ENCODE data around the gene SLC17A3.

SLC17A3 gene

DNA sequence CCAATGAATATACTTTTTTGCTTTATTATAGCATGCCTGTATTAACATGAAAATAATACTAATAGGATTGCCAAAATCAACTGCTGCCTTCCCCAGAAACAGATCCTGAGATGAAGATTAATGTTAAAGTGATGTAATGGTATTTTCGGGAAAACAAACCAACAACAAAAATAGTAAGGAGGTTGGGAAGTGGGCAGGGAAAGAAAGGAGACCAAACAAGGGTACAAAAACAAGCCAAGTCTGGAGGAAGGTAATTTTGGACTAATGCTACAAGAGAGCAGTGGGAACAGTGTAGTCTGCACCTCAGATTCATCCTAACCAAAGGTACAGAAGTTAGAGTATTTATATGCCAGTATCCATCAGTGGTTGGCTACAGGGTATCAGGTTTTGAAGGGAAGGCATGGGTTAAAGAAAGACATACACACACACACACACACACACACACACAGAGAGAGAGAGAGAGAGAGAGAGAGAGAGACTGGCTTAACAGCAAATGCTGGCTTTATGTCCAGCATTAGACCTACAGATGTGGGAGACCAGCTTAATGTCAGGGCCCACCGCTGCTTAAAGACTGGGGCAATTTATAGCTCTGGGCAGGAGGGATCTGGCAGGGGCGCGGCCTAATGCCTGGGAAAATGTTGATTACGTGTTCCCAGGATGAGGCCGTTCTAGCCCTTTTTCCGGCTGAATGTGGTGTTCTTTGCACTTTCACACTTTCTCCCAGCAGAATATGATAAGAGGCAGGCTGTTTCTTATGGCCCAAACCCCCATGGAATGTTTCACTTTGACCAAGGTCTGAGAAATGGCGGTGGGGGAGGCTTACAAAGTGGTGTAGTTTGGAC is 38.4 kb downstream of the SLC17A3 start:
- no peak for DNase-seq

GRCh38 chr6:25834950-25835349 is 39.1 kb downstream of the SLC17A3 start:
- DNase-seq, result no peak

- DNase-seq, result no peak
These were observed 40.9 kb downstream of the SLC17A3 start for GRCh38 chr6:25833136-25833535.

DNA sequence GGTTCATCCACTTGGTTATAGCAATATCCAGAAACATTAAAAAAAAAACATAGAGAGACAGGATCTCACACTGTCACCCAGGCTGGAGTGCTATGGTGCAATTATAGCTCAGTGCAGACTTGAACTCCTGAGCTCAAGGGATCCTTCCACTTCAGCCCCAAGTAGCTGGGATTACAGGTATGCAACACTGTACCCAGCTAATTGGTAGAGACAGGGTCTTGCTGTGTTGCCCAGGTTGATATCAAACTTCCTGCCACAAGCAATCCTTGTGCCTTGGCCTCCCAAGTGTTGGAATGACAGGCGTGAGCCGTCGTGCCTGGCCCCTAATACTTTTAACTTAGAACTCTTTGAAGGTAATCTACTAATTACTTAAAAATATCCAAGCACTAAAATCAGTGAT is 41.4 kb downstream of the SLC17A3 start:
- DNase-seq, result no peak

GRCh38 chr6:25832307-25832662 is 41.8 kb downstream of the SLC17A3 start:
- DNase-seq, result no peak

DNA sequence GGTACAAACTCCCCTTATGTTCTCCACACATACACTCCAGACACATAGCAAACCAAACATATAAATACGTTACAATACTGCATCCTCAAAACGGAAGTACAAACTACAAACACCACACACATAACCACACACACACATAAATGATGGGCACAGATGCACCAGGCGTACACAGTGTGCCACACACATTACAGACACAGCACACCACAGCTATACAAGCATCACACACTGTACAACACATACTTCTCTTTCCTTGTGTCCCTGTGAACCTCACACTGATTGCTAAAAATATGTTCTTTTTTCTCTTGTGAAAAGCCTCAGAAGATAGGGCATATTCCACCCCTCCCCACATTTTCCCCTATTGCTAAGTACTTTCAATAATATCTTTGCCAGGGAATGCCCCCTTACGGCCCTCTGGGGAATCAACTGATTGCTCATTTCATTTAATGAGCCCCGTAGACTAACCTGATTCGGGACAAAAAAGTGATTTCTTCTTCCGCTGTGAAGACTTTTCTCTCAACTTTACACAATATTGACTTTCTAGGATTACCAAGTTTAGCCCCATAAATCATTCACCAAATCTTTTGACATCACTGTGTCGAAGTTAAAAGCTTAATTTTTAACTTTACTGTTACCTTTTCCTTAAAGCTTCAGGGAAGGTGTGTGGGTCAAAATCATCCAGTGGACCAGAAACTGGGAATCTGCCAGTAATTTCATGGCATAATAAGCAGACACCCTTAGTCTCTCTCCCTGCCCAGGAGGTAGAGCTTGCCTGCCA is 42.3 kb downstream of the SLC17A3 start, which contains the start of gene SLC17A1:
Gene SLC17A1, minus strand, starts transcription at position 521 of the 775 bp plus-strand sequence. CDS start 1,495 bp downstream, outside the sequence.
- no peak for DNase-seq

GRCh38 chr6:25830458-25830857 is 43.6 kb downstream of the SLC17A3 start:
- DNase-seq, result no peak

- DNase-seq, result no peak
These were observed 44.7 kb downstream of the SLC17A3 start for GRCh38 chr6:25829375-25829774.

GRCh38 chr6:25821341-25821740 is 52.7 kb downstream of the SLC17A3 start:
- no peak for DNase-seq

DNA sequence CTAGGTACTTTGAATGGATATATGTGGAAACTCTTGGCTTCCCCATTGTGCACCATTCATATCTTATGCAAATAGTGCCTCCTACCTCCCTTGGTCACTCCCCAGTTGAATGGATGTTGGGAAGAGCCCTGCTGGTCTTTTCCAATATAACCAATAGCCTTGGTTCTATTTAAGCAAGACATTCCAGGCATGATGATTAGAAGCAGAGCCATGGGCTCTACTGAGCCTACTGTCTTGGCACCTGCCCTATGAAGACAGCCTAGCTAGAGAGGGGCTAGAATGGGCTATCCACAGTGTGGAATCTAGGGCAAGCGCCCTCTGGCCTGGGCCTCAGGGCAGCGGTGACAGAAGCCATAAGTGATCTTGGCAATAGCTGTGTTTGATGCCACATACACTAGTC is 57.8 kb downstream of the SLC17A3 start:
- no peak for DNase-seq

DNA sequence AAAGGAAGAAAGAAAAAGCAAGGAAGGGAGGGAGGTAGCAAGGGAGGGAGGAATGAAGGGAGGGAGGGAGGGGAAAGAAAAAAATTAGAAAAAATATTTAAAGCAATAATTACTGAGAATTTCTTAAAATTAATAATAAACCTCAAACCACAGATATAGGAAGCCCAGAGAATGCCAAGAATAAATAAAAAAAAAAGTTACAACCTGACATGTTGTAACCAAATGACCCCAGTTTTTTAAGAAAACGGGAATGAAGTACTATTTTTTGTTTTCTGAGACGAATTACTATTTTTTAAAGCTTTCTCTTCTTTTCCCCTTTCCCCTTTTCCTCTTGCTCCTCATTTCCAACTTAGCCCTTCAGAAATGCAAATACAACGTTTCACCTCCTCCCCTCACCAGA is 58.8 kb downstream of the SLC17A3 start:
- DNase-seq, result no peak

DNA sequence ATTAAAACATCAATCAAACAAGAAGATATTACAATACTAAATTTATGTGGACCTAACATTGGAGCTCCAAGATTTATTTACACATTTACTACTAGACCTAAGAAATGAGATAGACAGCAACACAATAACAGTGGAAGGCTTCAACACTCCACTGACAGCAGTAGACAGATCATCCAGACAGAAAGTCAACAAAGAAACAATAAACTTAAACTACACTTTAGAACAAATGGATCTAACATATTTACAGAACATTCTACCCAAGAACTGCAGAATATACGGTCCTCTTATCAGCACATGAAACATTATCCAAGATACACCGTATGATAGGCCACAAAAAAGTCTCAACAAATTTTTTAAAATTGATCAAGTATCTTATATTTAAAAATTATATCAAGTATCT is 69.2 kb downstream of the SLC17A3 start:
- no peak for DNase-seq

DNA sequence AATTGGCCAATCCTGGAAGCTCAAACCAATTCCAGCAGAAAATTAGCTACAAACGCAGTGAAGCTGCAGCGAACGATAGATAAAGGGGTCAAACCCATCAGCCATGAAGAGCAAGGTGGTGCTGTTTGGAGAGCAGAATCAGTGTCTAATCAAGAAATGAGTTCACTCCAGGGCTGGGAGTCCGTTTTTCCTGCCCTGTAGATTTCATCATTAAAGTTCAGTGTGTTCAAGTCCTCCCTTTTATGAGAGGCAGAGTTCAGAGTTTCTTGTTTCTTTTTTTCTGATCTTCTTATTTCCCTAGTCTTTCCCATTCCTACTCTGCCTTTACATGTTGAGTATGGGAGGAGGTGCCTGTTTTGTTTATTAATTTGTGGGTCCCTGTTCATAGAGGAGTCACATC is 72.6 kb downstream of the SLC17A3 start:
- DNase-seq, result no peak
